Activated CD8-positive, alpha-beta memory T cell treated with anti-CD3 and anti-CD28 coated beads, Interleukin-2, amount 50 U/mL, for 24 hours (primary cell): ENCODE measurements around the gene AZU1.
"Not testable (repeated sequence)": the region's sequence is repeated elsewhere in the genome, so short reads cannot be mapped to it uniquely, and the experiment has no call there.

Experiments used
- DNase-seq: peaks from one replicate; pipeline ENCODE4 v3.0.0-alpha.2; 2020; ENCODE audit errors: extremely low read depth

AZU1 gene

GRCh38 chr19:810077-810855 is 17.4 kb upstream of the AZU1 start:
- no peak for DNase-seq

GRCh38 chr19:810883-811489 is 16.7 kb upstream of the AZU1 start:
- DNase-seq, result no peak

- no peak for DNase-seq
Observed at GRCh38 chr19:811506-812048, 16.1 kb upstream of the AZU1 start.

- no peak for DNase-seq
Observed at GRCh38 chr19:812049-812746, 15.4 kb upstream of the AZU1 start.

- no peak for DNase-seq
Observed at GRCh38 chr19:812747-813218, 14.9 kb upstream of the AZU1 start.

GRCh38 chr19:813219-814151 is 14.2 kb upstream of the AZU1 start:
- DNase-seq, result no peak

- no peak for DNase-seq
Observed at GRCh38 chr19:814152-815078, 13.2 kb upstream of the AZU1 start.

GRCh38 chr19:815079-815774 is 12.4 kb upstream of the AZU1 start:
- DNase-seq, result no peak

GRCh38 chr19:815775-816499 is 11.7 kb upstream of the AZU1 start:
- DNase-seq, result no peak

- no peak for DNase-seq
Observed at GRCh38 chr19:816500-816857, 11.2 kb upstream of the AZU1 start.

- DNase-seq, result not testable (repeated sequence)
Observed at GRCh38 chr19:820212-820611, 7.4 kb upstream of the AZU1 start.

GRCh38 chr19:821231-821824 is 6.3 kb upstream of the AZU1 start:
- no peak for DNase-seq

GRCh38 chr19:821825-822503 is 5.7 kb upstream of the AZU1 start, which contains the start of gene PLPPR3:
Gene PLPPR3 (minus strand): TSS chr19:821955. CDS start chr19:821559, 396 bp downstream.
- DNase-seq, result no peak

- no peak for DNase-seq
Observed at GRCh38 chr19:823565-824121, 4.0 kb upstream of the AZU1 start.

GRCh38 chr19:824885-825284 is 2.8 kb upstream of the AZU1 start:
- DNase-seq, result no peak

GRCh38 chr19:825897-826644 is 1.6 kb upstream of the AZU1 start:
- no peak for DNase-seq

GRCh38 chr19:827314-827709 is 325 bp upstream of the AZU1 start:
- no peak for DNase-seq
